GM12878 (cell line): ENCODE results near the gene RPS6KA2.

Experiments used
- BCL3 ChIP-seq: IDR thresholded peaks from 2 replicates; pipeline ENCODE4 v1.6.1; 2011; ENCODE audit warnings: borderline replicate concordance, low read depth, mild to moderate bottlenecking, moderate library complexity, low read length; ENCODE audit not compliant: insufficient read depth, poor library complexity, severe bottlenecking
- CEBPB ChIP-seq, 2 experiments: fragments of 150-350 bp in 1 of 2; IDR thresholded peaks; 2 replicates each; pipeline ENCODE4 v1.6.1; 2012 to 2014; ENCODE audit warnings: low read depth in 2 of 2, low read length in 2 of 2, borderline replicate concordance in 1 of 2, inconsistent platforms in 1 of 2
- CTCF ChIP-seq, 3 experiments: IDR thresholded peaks in 2 of 3; conservative IDR thresholded peaks in 1 of 3; 2 replicates each; pipeline ENCODE4 v1.5.1; 2011; ENCODE audit warnings: low read depth in 3 of 3, low read length in 3 of 3, mild to moderate bottlenecking in 3 of 3, control low read depth in 2 of 3, moderate library complexity in 2 of 3, inconsistent platforms in 1 of 3, mixed read lengths in 1 of 3; ENCODE audit not compliant: control insufficient read depth in 2 of 3, insufficient read depth in 1 of 3; ENCODE audit errors: extremely low read depth in 1 of 3
- E4F1 ChIP-seq: fragments of 450-650 bp; IDR thresholded peaks from 2 replicates; pipeline ENCODE4 v1.6.1; 2018; ENCODE audit warnings: borderline replicate concordance, mild to moderate bottlenecking; ENCODE audit not compliant: partially characterized antibody
- MYC ChIP-seq: IDR thresholded peaks from 2 replicates; pipeline ENCODE4 v1.6.1; 2011; ENCODE audit warnings: mild to moderate bottlenecking, low read length, moderate library complexity, inconsistent platforms; ENCODE audit not compliant: insufficient read depth, insufficient replicate concordance, insufficient read length, severe bottlenecking
- POLR2A ChIP-seq: IDR thresholded peaks from 2 replicates; pipeline ENCODE4 v1.6.1; 2011; ENCODE audit warnings: low read depth, mild to moderate bottlenecking, low read length
- RFX5 ChIP-seq: IDR thresholded peaks from 2 replicates; pipeline ENCODE4 v1.6.1; 2011; ENCODE audit warnings: low read depth, low read length, improper control_type of control experiment

- no peak for TF ChIP-seq RFX5
- TF ChIP-seq BCL3: no peak
- TF ChIP-seq CEBPB (IDR thresholded peaks at IDR 0.05; ENCODE audit: borderline replicate concordance in 1 of 2, low read depth in 2 of 2, low read length in 2 of 2): no peak
- TF ChIP-seq E4F1: no peak
- TF ChIP-seq MYC: no peak
- no peak for TF ChIP-seq POLR2A
- TF ChIP-seq CTCF (IDR thresholded peaks at IDR 0.05 in 2 of 3, conservative IDR thresholded peaks at IDR 0.05 in 1 of 3; ENCODE audit: control insufficient read depth in 2 of 3, extremely low read depth in 1 of 3, insufficient read depth in 1 of 3, low read depth in 3 of 3, low read length in 3 of 3): no peak
These were observed 49.3 kb upstream of the RPS6KA2 start for GRCh38 chr6:166676270-166676860.
